Measurements from ENCODE around the gene CIROP.

DNA sequence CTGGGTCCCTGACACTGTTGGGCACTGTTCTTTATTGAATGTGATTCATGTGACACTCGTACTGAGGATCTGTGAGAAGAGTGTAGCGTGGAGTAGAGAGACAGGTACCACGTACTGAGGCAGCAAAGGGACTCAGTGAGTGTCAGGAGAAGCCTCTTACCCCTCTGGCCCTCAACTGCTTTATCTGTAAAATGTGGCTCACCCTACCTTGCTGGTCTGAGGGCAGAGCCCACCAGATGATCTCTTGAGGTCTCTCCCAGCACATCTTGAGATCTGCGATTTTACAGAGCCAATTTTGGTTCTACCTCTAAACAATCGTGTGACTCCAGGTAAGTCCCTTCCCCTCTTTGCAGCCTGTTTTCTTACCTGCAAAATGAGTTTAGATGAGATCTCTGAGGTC is 11.1 kb upstream of the CIROP start:
- TF ChIP-seq, protein P1, sequence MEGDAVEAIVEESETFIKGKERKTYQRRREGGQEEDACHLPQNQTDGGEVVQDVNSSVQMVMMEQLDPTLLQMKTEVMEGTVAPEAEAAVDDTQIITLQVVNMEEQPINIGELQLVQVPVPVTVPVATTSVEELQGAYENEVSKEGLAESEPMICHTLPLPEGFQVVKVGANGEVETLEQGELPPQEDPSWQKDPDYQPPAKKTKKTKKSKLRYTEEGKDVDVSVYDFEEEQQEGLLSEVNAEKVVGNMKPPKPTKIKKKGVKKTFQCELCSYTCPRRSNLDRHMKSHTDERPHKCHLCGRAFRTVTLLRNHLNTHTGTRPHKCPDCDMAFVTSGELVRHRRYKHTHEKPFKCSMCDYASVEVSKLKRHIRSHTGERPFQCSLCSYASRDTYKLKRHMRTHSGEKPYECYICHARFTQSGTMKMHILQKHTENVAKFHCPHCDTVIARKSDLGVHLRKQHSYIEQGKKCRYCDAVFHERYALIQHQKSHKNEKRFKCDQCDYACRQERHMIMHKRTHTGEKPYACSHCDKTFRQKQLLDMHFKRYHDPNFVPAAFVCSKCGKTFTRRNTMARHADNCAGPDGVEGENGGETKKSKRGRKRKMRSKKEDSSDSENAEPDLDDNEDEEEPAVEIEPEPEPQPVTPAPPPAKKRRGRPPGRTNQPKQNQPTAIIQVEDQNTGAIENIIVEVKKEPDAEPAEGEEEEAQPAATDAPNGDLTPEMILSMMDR (IDR thresholded peaks at IDR 0.05) = no peak
- TF ChIP-seq POLR2A (IDR thresholded peaks at IDR 0.05) = no peak

Data from Peyer's patch (tissue), 4 donors.